Measurements from ENCODE around the gene LRRC3C. TPM values are rescaled to one million over a fixed set of nuclear protein-coding genes. Genes with fewer than 3 reads are reported as not detected.

Gene LRRC3C
- total RNA-seq, 1 donor from 2014 or later: not detected

GRCh38 chr17:39928858-39929645 lies 1.5 kb downstream of the LRRC3C start:
- H3K9me3 Mint-ChIP-seq (ENCODE audit: unreplicated experiment): no peaks in the 10 kb centered on the region
- Histone ChIP-seq H3K9me3 (ENCODE audit: insufficient read depth, low read depth, low read length) (no peaks in the 10 kb centered on the region), H3K79me2 (ENCODE audit: insufficient read depth, low read length) (peaks cover 31% of the 10 kb centered on the region), H3K4me2 (ENCODE audit: low read length) (peak overlapping the region; percentile 100), H3K27me3 (ENCODE audit: insufficient read depth, low read length) (no peaks in the 10 kb centered on the region), H3K4me1 (ENCODE audit: insufficient read depth, low read length) (peaks cover 49% of the 10 kb centered on the region), H3K27ac (ENCODE audit: low read depth, low read length) (peak overlapping the region; percentile 98), H3K36me3 (ENCODE audit: insufficient read depth, low read length) (no peaks in the 10 kb centered on the region), H3K9ac (ENCODE audit: low read length) (peak overlapping the region; percentile 87), H2AFZ (ENCODE audit: low read depth, low read length) (no peak overlapping the region), H4K20me1 (ENCODE audit: insufficient read depth, low read length) (peaks cover 28% of the 10 kb centered on the region), H3K4me3 (ENCODE audit: insufficient read depth, low read depth, low read length) (peak overlapping the region; percentile 81)
- H3K4me3 Mint-ChIP-seq (ENCODE audit: unreplicated experiment): peak overlapping the region; percentile 89
- H3K36me3 Mint-ChIP-seq (ENCODE audit: low read depth, unreplicated experiment): peaks cover 5% of the 10 kb centered on the region
- DNase-seq (ENCODE audit: low read depth) (peak; percentile 94), FAIRE-seq (peak; percentile 95)
- H3K27ac Mint-ChIP-seq (ENCODE audit: unreplicated experiment): peak overlapping the region; percentile 93
- TF ChIP-seq CTCF (IDR thresholded peaks at IDR 0.05; ENCODE audit: insufficient read depth, low read depth, low read length): no peak
- no peak for TF ChIP-seq EZH2 (IDR thresholded peaks at IDR 0.05; ENCODE audit: insufficient read depth, low read length)
- no peaks in the 10 kb centered on the region for H3K27me3 Mint-ChIP-seq (ENCODE audit: low read depth, unreplicated experiment)
- peaks cover 30% of the 10 kb centered on the region for H3K4me1 Mint-ChIP-seq (ENCODE audit: low read depth, unreplicated experiment)

GRCh38 chr17:39929646-39930407 lies 2.3 kb downstream of the LRRC3C start:
- Histone ChIP-seq H3K9me3 (ENCODE audit: insufficient read depth, low read depth, low read length) (no peaks in the 10 kb centered on the region), H3K36me3 (ENCODE audit: insufficient read depth, low read length) (no peaks in the 10 kb centered on the region), H3K79me2 (ENCODE audit: insufficient read depth, low read length) (peaks cover 23% of the 10 kb centered on the region), H3K27me3 (ENCODE audit: insufficient read depth, low read length) (no peaks in the 10 kb centered on the region), H3K27ac (ENCODE audit: low read depth, low read length) (peak overlapping the region; percentile 98), H3K4me3 (ENCODE audit: insufficient read depth, low read depth, low read length) (no peak overlapping the region), H4K20me1 (ENCODE audit: insufficient read depth, low read length) (peaks cover 20% of the 10 kb centered on the region), H3K9ac (ENCODE audit: low read length) (peak overlapping the region; percentile 82), H3K4me1 (ENCODE audit: insufficient read depth, low read length) (peaks cover 43% of the 10 kb centered on the region), H2AFZ (ENCODE audit: low read depth, low read length) (no peak overlapping the region), H3K4me2 (ENCODE audit: low read length) (peak overlapping the region; percentile 100)
- Mint-ChIP-seq H3K36me3 (ENCODE audit: low read depth, unreplicated experiment) (peaks cover 2% of the 10 kb centered on the region), H3K27me3 (ENCODE audit: low read depth, unreplicated experiment) (no peaks in the 10 kb centered on the region), H3K27ac (ENCODE audit: unreplicated experiment) (peak overlapping the region; percentile 93), H3K9me3 (ENCODE audit: unreplicated experiment) (no peaks in the 10 kb centered on the region), H3K4me3 (ENCODE audit: unreplicated experiment) (no peak overlapping the region), H3K4me1 (ENCODE audit: low read depth, unreplicated experiment) (peaks cover 28% of the 10 kb centered on the region)
- TF ChIP-seq CTCF (IDR thresholded peaks at IDR 0.05; ENCODE audit: insufficient read depth, low read depth, low read length) (no peak), EZH2 (IDR thresholded peaks at IDR 0.05; ENCODE audit: insufficient read depth, low read length) (no peak)
- FAIRE-seq: no peak
- peak; percentile 89 for DNase-seq (ENCODE audit: low read depth)
